ENCODE measurements around the gene PRDM7.
"Not testable (repeated sequence)": the region's sequence is repeated elsewhere in the genome, so short reads cannot be mapped to it uniquely, and the experiment has no call there.

The PRDM7 gene

GRCh38 chr16:90072442-90073105 is 4.6 kb downstream of the PRDM7 start:
- DNase-seq (ENCODE audit: low read depth): no peak

GRCh38 chr16:90070440-90070839 is 6.7 kb downstream of the PRDM7 start:
- DNase-seq (ENCODE audit: low read depth): no peak

GRCh38 chr16:90061437-90061836 is 15.7 kb downstream of the PRDM7 start:
- no peak for DNase-seq (ENCODE audit: low read depth)

- peak; percentile 25 for DNase-seq (ENCODE audit: low read depth)
These were observed 19.4 kb downstream of the PRDM7 start for GRCh38 chr16:90057738-90058173.

- DNase-seq (ENCODE audit: low read depth): not testable (repeated sequence)
These were observed 20.6 kb downstream of the PRDM7 start for GRCh38 chr16:90056521-90056920.

GRCh38 chr16:90055371-90055770 is 21.8 kb downstream of the PRDM7 start:
- no peak for DNase-seq (ENCODE audit: low read depth)

- DNase-seq (ENCODE audit: low read depth): no peak
These were observed 22.6 kb downstream of the PRDM7 start for GRCh38 chr16:90054554-90054953.

- DNase-seq (ENCODE audit: low read depth): no peak
These were observed 23.1 kb downstream of the PRDM7 start for GRCh38 chr16:90053902-90054500.

- DNase-seq (ENCODE audit: low read depth): no peak
These were observed 26.2 kb downstream of the PRDM7 start for GRCh38 chr16:90050969-90051368.

- no peak for DNase-seq (ENCODE audit: low read depth)
These were observed 28.3 kb downstream of the PRDM7 start for GRCh38 chr16:90048737-90049330.

GRCh38 chr16:90048347-90048722 is 28.8 kb downstream of the PRDM7 start:
- DNase-seq (ENCODE audit: low read depth): no peak

GRCh38 chr16:90047714-90048346 is 29.3 kb downstream of the PRDM7 start:
- DNase-seq (ENCODE audit: low read depth): no peak

GRCh38 chr16:90046971-90047713 is 30.0 kb downstream of the PRDM7 start:
- no peak for DNase-seq (ENCODE audit: low read depth)

- DNase-seq (ENCODE audit: low read depth): no peak
These were observed 30.8 kb downstream of the PRDM7 start for GRCh38 chr16:90046122-90046970.

- no peak for DNase-seq (ENCODE audit: low read depth)
These were observed 33.0 kb downstream of the PRDM7 start for GRCh38 chr16:90044111-90044551.

GRCh38 chr16:90043526-90043925 is 33.6 kb downstream of the PRDM7 start:
- no peak for DNase-seq (ENCODE audit: low read depth)

- no peak for DNase-seq (ENCODE audit: low read depth)
These were observed 34.1 kb downstream of the PRDM7 start for GRCh38 chr16:90042946-90043514.

- DNase-seq (ENCODE audit: low read depth): no peak
These were observed 35.1 kb downstream of the PRDM7 start for GRCh38 chr16:90041896-90042473.

- DNase-seq (ENCODE audit: low read depth): no peak
These were observed 36.7 kb downstream of the PRDM7 start for GRCh38 chr16:90040152-90041023.

GRCh38 chr16:90037276-90037675 is 39.9 kb downstream of the PRDM7 start:
- no peak for DNase-seq (ENCODE audit: low read depth)
